Activated CD8-positive, alpha-beta memory T cell treated with anti-CD3 and anti-CD28 coated beads for 4 hours (primary cell): Measurements from ENCODE around the gene PHB1.
"Not testable (repeated sequence)": the region's sequence is repeated elsewhere in the genome, so short reads cannot be mapped to it uniquely, and the experiment has no call there.

Source experiments
- DNase-seq, 2 donors: peaks; one replicate each; pipeline ENCODE4 v3.0.0-alpha.2; 2020; ENCODE audit warnings: low read depth in 2 of 2

PHB1 gene

GRCh38 chr17:49406421-49407061 is 8.1 kb downstream of the PHB1 start:
- DNase-seq = no peak

DNA sequence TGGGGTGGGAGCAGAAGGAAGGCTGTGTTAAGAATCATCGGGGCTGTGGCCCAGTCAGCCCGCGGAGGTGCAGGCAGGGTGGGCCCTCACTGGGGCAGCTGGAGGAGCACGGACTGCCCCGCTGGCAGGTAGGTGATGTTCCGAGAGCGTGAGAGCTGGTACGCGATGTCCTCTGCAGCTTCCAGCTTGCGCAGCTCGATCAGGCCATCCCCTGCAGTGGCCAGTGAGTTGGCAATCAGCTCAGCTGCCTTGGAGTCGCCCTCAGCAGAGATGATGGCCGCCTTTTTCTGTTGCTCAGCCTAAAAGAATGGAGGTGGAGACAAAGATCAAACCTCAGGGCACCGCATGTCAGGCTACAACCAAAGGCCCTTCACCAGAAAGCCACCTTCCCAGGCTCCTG is 9.8 kb downstream of the PHB1 start:
- no peak for DNase-seq

DNA sequence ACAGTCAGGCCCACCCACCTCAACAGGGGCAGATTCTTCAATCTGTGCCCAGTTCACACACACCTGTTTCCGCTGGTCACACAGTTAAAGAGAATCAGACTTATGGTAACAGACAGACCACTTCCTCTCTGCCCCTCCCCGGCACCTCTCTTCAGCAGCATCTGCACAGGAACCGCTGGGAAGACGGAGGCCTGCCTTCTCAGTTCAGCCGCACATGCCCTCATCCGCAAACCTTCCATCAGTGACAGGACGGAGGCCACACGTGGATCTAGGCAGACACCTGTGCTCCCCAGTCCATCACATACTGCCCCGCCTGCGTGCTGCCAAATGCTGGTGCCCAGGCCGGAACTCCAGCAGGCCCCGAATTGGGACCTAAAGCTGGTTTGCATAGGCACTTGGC is 10.3 kb downstream of the PHB1 start:
- no peak for DNase-seq

DNA sequence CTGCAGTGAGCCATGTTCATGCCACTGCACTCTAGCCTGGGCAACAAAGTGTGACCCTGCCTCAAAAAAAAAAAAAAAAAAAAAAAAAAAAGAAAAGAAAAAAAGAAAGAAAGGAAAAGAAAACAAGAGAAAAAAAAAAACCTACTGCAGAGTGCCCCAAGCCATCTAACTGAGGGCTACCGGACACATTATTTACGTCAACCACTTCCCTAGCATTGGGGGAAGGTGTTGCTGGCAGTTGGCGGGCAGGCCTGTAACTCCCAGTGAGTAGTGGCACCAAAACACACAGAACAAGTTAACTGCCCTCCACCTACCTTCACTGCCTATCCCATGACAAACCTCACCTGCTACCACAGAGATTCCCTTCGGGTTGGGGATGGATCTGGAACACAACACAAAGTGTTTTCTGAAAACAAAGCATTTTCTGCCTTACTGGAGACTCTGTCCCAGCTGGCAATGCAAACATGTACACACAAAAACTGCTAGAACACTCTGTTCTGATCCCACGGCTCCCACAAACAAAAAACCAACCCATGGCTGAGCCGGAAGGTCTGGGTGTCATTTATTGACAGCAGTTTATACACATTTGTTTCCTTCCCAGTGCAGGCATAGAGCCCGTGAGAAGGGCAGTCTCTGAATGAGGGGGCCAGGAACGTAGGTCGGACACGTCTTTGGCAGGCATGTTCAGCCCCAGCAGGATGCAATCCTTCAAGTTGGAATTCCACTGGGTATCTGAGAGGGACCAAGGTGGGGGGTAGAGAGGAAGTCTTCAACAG is 11.0 kb downstream of the PHB1 start:
- DNase-seq = no peak

GRCh38 chr17:49402706-49403105 is 12.0 kb downstream of the PHB1 start:
- no peak for DNase-seq

GRCh38 chr17:49401971-49402611 is 12.6 kb downstream of the PHB1 start:
- no peak for DNase-seq

DNA sequence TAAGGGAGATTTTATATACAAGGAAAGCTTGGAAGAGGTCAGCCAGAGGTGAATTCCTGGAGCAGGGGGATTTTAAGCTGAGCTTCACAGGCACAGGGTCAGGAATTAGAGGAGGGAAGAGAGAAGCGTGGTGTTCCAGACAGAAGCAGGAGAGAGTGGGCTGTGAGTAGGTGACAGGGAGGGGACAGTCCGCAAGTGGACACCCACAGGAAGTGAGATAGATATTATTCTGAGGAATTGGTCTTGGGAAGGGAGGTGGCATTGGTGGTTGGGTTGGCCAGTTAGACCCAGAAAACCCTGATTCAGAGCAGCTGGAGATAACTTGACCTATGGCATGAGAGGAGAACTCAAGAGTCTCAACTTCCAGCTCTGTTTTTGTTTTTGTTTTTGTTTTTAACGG is 14.7 kb downstream of the PHB1 start:
- no peak for DNase-seq

GRCh38 chr17:49397586-49397985 is 17.1 kb downstream of the PHB1 start:
- DNase-seq = no peak

- DNase-seq = no peak
These were observed 21.0 kb downstream of the PHB1 start for GRCh38 chr17:49393491-49394255.

DNA sequence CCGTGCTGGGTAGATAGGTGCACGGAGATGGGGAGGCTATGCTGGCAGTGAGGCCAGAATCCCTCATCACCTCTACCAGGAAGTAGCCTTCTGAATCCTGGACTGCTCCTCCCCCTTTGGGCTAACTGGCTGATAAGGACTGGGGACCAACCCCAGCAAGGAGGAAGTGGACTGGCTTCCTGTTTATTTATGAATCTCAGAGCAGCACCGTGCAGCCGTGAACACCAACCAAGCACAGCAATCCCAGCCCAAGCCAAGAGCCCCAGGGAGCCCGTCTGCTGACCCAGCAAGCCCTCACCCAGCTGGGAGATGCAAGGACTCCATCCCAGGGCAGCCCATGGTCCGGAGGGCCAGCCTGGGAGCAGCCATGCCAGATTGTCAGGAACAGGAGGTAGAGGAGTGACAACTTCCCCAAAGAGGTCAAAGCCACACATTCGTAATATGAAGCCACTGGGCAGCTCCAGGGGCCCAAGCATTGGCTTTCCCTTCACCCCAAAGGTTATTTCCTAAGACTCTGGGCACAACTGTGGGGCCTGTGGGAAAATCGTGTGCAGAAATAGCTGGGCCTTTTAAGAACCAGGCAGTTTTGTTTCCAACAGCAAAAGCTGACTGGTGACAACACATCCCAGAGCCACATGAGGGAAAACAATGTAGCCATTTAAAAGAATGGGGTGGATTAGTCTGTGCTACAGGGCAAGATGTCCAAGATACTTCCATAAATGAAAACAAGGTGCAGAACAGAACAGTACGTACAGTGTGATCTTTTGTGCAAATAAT is 23.9 kb downstream of the PHB1 start:
- DNase-seq = no peak

DNA sequence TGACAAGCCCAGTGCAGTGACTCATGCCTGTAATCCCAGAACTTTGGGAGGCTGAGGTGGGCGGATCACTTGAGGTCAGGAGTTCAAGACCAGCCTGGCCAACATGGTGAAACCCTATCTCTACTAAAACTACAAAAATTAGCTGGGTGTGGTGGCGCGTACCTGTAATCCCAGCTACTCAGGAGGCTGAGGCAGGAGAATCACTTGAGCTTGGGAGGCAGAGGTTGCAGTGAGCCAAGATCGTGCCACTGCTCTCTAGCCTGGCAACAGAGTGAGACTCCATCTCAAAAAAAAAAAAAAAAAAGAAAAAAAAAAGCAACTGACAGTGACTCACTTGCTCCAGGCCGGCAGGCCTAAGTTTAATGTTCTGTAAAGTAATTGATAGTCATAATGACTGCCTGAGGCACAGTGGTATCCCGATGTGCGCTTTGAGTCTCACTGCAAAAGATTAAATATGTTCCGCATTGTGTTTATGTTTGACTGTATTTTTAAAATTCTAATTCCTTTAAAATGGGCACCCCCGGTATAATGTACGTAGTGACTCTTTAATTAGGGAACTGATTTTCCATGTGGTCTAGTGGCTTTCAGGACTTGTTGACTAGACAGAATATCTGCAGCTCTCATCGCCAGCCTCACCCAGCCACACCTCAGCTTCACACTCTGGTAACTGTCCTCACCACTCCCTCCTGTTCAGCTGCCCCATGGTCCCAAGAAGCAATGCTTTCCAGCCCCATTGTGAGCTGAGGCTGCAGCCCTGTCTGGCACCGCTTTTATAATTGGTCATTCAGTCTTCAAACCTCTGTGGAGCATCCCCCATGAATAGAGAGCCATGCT is 25.0 kb downstream of the PHB1 start:
- DNase-seq = not testable (repeated sequence)

DNA sequence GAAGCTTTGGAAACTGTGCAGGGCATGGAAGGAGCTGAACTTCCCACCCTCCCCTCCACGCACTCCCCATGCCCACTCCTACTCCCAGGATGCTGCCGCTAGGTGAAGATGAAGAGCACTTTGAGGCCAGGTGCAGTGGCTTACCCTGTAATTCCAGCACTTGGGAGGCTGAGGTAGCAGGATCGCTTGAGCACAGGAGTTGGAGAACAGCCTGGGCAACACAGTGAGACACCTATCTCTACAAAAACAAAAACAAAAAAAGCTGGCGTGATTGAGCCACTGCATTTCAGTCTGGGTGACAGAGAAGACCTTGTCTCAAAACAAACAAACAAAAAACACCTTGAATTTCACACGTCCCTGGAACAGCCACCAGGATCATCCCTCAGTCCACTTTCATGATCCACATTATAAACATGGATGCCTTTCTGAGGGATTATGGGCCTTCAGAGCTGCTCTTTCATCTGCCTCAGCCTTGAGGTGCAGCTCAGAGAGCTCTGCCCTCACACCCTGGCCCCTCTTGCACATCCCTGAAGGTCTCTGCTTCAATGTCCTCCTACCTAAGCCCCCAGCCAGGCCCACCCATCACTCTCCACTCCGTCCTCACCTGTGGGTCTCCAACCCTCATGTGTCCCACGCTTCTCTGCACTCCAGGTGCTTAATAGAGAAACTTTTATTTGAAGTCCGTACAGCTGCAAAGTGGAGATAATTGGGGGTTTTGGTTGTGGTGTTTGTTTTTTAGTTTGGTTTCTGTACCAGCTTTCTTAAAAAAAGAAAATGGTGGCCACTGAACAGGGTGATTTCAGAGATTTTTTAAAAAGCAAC is 25.8 kb downstream of the PHB1 start:
- DNase-seq = no peak

DNA sequence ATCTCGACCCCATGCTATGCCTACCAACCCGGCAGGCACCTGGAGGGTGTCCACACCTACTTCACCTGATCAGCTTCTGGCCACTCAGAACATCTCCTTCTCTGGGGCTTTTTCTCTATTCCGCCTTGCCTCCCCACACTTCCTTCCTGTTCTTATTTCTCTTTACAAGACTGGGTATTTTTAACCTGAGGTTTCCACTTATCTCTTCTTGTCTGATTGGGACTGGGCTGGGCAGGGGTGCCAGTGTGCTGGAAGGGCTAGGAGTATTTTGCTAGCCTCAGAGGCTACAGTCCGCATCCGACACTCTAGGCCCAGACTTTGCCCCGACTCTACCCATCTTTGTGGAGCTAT is 26.4 kb downstream of the PHB1 start:
- no peak for DNase-seq

DNA sequence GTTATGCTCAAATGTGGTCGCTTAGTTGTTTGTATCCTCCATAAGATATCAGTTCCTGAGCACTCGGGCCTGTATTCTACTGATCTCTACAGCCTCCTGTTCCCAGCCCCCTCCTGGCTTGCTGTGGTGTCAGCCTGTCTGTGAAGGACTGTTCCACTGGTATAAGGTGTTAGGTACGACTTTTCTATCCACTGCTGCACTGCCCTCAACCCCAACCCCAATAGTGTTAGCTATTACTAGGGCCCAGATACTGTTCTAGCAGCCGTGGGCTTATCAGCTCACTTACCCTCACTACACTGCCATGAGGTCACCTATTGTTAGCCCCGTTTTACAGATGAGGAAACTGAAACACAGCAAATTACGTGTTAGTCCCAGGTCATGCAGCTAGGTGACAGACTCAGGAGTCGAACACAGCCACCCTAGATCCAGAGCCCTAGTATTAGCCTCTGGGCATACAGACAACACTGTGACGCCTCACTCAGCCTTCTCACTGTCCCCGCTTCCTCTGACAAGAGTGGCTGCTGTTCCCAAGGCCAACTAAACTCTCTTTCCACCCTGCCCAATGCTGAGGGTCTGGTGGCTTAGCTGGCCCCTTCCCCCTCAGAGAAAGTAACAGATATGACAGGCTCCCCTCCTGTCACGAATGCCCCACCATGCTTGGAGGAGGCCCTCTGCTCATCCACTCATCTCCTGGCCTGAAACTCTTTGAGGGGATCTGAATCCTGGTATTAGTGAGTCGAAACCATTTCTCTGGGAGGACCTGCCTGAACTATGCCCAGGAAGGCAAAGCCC is 27.0 kb downstream of the PHB1 start:
- DNase-seq = no peak

- no peak for DNase-seq
These were observed 28.3 kb downstream of the PHB1 start for GRCh38 chr17:49386373-49386772.

DNA sequence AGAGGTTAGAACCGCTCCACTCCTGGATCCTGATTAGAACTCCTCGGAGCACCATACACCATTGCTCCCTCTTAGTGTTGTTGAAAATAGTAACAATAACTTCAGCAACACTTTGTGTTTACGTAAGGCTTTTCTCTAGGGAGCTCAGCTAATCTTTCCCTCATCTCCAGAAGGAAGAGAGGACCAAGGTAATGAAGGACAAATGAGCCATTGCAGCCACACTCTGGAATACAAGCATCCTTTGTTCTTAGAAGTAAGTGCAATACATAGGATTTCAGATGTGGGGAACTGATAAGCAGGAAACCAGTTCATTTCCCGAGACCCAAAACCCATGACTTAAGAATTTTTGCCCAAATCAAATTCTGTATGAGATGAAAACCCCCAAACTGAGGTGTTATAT is 29.7 kb downstream of the PHB1 start:
- DNase-seq = no peak

DNA sequence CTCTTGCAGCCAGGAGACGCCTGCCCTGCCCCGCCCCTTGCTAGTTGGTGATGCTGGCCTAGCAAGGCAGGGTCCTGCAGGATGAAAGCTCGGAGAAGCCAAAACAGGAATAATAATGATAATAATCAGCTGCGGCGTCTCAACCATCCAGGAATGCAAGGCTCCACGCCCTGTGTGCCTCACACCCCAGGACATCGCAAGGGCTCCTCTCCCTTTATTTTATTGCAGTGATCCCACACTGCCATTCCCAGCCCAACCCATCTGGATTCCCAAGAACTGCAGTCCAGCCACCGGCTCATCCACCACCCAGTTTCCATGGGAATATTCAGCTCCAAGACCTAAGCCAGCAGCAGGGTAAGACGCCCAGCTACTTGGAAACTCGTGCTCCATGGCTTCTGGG is 31.6 kb downstream of the PHB1 start:
- DNase-seq = no peak

DNA sequence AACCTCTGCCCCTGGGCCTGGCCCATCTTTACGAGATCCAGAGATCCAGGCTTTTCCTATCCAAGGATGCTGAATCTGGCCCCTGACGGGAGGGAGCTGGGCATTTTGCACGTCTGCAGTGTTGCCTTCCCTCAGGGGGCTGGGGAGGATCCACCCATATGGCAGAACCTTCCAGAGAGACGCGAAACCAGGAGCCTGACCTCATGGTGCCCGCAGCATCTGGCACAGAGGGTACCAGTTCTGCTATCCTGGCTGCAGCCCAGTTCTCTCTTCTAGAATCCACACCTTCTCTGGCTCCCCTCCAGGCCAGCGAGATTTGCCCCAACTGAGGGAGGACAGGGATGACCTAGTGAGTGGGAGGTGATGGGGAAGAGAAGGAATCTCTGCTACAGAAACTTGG is 32.1 kb downstream of the PHB1 start:
- DNase-seq = no peak

- no peak for DNase-seq
These were observed 32.9 kb downstream of the PHB1 start for GRCh38 chr17:49381793-49382192.
